H1 (cell line): ENCODE measurements around the gene ROBO2. TPM values are rescaled to one million over a fixed set of nuclear protein-coding genes. Genes with fewer than 3 reads are reported as not detected.

Experiments used
- CTCF ChIP-seq, 3 experiments: IDR thresholded peaks; 1 replicate in 2 of 3; 2 replicates in 1 of 3; pipeline versions ENCODE4 v1.5.1 to v1.6.1; 2011; ENCODE audit warnings: low read length in 3 of 3, mild to moderate bottlenecking in 3 of 3, inconsistent platforms in 2 of 3, low read depth in 1 of 3, moderate library complexity in 1 of 3; ENCODE audit not compliant: insufficient read depth in 1 of 3; ENCODE audit errors: control extremely low read depth in 1 of 3
- KDM1A ChIP-seq: fragments of 200-600, 300-600 bp; sonication (generic); IDR thresholded peaks from 2 replicates; pipeline ENCODE4 v1.7.1; 2016; ENCODE audit warnings: mild to moderate bottlenecking, low read length, borderline replicate concordance
- KDM4A ChIP-seq: IDR thresholded peaks from one replicate; pipeline ENCODE4 v1.7.1; 2012; ENCODE audit warnings: low read depth, mild to moderate bottlenecking, moderate library complexity, low read length, inconsistent platforms; ENCODE audit not compliant: severe bottlenecking
- TAF1 ChIP-seq: IDR thresholded peaks from 2 replicates; pipeline ENCODE4 v1.6.1; 2011; ENCODE audit warnings: mild to moderate bottlenecking, low read depth, low read length
- ZNF274 ChIP-seq: IDR thresholded peaks from 2 replicates; pipeline ENCODE4 v1.7.0; 2012; ENCODE audit warnings: low read length, borderline replicate concordance; ENCODE audit errors: extremely low read depth
- polyA plus RNA-seq, 7 experiments: library from polyadenylated mRNA; depleted of rRNA in 3 of 7; stranded (reverse) in 5 of 7; unstranded in 2 of 7; fragments of >200 nt in 5 of 7; fragments of 200-250 nt in 2 of 7; gene quantifications; 1 replicate in 5 of 7; 2 replicates in 1 of 7; 4 replicates in 1 of 7; pipeline versions ENCODE4 v1.2.1 to v1.2.3, GENCODE V29; 2011 to 2013; ENCODE audit warnings: missing spikeins in 2 of 7, mixed read lengths in 2 of 7
- total RNA-seq: library from RNA; stranded (reverse); fragmentation: NEBNext Ultra II Directional; extraction: Animal tissue kit (Norgen Biotek cat#: 25700); gene quantifications from 2 replicates; pipeline ENCODE4 v1.2.1, GENCODE V29; 2021
- TF ChIP-seq, protein P1 (sequence below): fragments of 300-600 bp; sonication (generic); IDR thresholded peaks from 2 replicates; pipeline ENCODE4 v1.7.1; 2012; ENCODE audit warnings: low read length, moderate library complexity, mild to moderate bottlenecking, inconsistent platforms; ENCODE audit not compliant: insufficient replicate concordance
- TF ChIP-seq, protein P2 (sequence below): IDR thresholded peaks from 2 replicates; pipeline ENCODE4 v1.6.1; 2011; ENCODE audit warnings: low read length, improper control_type of control experiment

ROBO2 gene
- total and polyA plus RNA-seq, 2 of the 8 experiments (the other 6 are each of a cell fraction or from before 2014, with no cell fraction given): 1.5 to 2.9 TPM

DNA sequence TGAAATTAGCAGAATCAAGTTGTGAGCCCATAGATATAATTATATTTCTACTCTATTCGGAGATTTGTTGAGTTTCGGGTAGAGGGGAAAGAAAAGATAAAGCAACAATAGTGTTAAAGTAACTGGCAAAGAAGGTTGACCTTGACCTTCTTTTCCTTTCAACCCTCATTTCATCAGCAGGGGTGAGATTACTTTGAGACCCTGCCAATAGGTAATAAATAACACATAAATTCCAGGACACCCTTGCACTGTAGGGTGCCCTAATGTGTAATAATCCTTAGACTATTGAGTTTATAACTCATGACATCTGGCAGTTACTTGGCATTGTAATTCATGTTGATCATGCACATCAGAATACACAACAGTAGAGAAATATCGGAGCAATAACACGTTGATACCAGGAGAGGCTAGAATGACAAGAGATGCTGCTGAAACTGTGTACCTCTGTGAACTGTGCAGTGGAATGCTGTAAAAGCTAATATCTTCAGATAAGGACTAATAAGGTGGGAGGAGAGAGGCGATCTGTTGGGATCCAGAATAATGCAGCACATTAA is 426.7 kb downstream of the ROBO2 start (continued):
- TF ChIP-seq, protein P1, sequence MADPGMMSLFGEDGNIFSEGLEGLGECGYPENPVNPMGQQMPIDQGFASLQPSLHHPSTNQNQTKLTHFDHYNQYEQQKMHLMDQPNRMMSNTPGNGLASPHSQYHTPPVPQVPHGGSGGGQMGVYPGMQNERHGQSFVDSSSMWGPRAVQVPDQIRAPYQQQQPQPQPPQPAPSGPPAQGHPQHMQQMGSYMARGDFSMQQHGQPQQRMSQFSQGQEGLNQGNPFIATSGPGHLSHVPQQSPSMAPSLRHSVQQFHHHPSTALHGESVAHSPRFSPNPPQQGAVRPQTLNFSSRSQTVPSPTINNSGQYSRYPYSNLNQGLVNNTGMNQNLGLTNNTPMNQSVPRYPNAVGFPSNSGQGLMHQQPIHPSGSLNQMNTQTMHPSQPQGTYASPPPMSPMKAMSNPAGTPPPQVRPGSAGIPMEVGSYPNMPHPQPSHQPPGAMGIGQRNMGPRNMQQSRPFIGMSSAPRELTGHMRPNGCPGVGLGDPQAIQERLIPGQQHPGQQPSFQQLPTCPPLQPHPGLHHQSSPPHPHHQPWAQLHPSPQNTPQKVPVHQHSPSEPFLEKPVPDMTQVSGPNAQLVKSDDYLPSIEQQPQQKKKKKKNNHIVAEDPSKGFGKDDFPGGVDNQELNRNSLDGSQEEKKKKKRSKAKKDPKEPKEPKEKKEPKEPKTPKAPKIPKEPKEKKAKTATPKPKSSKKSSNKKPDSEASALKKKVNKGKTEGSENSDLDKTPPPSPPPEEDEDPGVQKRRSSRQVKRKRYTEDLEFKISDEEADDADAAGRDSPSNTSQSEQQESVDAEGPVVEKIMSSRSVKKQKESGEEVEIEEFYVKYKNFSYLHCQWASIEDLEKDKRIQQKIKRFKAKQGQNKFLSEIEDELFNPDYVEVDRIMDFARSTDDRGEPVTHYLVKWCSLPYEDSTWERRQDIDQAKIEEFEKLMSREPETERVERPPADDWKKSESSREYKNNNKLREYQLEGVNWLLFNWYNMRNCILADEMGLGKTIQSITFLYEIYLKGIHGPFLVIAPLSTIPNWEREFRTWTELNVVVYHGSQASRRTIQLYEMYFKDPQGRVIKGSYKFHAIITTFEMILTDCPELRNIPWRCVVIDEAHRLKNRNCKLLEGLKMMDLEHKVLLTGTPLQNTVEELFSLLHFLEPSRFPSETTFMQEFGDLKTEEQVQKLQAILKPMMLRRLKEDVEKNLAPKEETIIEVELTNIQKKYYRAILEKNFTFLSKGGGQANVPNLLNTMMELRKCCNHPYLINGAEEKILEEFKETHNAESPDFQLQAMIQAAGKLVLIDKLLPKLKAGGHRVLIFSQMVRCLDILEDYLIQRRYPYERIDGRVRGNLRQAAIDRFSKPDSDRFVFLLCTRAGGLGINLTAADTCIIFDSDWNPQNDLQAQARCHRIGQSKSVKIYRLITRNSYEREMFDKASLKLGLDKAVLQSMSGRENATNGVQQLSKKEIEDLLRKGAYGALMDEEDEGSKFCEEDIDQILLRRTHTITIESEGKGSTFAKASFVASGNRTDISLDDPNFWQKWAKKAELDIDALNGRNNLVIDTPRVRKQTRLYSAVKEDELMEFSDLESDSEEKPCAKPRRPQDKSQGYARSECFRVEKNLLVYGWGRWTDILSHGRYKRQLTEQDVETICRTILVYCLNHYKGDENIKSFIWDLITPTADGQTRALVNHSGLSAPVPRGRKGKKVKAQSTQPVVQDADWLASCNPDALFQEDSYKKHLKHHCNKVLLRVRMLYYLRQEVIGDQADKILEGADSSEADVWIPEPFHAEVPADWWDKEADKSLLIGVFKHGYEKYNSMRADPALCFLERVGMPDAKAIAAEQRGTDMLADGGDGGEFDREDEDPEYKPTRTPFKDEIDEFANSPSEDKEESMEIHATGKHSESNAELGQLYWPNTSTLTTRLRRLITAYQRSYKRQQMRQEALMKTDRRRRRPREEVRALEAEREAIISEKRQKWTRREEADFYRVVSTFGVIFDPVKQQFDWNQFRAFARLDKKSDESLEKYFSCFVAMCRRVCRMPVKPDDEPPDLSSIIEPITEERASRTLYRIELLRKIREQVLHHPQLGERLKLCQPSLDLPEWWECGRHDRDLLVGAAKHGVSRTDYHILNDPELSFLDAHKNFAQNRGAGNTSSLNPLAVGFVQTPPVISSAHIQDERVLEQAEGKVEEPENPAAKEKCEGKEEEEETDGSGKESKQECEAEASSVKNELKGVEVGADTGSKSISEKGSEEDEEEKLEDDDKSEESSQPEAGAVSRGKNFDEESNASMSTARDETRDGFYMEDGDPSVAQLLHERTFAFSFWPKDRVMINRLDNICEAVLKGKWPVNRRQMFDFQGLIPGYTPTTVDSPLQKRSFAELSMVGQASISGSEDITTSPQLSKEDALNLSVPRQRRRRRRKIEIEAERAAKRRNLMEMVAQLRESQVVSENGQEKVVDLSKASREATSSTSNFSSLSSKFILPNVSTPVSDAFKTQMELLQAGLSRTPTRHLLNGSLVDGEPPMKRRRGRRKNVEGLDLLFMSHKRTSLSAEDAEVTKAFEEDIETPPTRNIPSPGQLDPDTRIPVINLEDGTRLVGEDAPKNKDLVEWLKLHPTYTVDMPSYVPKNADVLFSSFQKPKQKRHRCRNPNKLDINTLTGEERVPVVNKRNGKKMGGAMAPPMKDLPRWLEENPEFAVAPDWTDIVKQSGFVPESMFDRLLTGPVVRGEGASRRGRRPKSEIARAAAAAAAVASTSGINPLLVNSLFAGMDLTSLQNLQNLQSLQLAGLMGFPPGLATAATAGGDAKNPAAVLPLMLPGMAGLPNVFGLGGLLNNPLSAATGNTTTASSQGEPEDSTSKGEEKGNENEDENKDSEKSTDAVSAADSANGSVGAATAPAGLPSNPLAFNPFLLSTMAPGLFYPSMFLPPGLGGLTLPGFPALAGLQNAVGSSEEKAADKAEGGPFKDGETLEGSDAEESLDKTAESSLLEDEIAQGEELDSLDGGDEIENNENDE: no peak
- TF ChIP-seq TAF1: no peak
- TF ChIP-seq CTCF (IDR thresholded peaks at IDR 0.05; ENCODE audit: control extremely low read depth in 1 of 3, insufficient read depth in 1 of 3, low read depth in 1 of 3, low read length in 3 of 3): no peak
- no peak for TF ChIP-seq KDM4A
- TF ChIP-seq, protein P2, sequence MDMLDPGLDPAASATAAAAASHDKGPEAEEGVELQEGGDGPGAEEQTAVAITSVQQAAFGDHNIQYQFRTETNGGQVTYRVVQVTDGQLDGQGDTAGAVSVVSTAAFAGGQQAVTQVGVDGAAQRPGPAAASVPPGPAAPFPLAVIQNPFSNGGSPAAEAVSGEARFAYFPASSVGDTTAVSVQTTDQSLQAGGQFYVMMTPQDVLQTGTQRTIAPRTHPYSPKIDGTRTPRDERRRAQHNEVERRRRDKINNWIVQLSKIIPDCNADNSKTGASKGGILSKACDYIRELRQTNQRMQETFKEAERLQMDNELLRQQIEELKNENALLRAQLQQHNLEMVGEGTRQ: no peak
- TF ChIP-seq ZNF274: no peak
- TF ChIP-seq KDM1A: no peak
